HG02852 (cell line): ENCODE data around the gene TBC1D5.
A peak's percentile ranks its signal among the peaks of the same experiment; 100 is the strongest.
"Not testable (repeated sequence)": the region's sequence is repeated elsewhere in the genome, so short reads cannot be mapped to it uniquely, and the experiment has no call there.

ENCODE experiments used
- ATAC-seq: cut with Tn5 transposase; IDR thresholded peaks from one replicate; pipeline ENCODE4 v1.9.1; 2021; ENCODE audit warnings: mild to moderate bottlenecking, moderate library complexity; ENCODE audit not compliant: unreplicated experiment

Gene TBC1D5

GRCh38 chr3:17372362-17373210 is 369.8 kb downstream of the TBC1D5 start:
- no peak for ATAC-seq

DNA sequence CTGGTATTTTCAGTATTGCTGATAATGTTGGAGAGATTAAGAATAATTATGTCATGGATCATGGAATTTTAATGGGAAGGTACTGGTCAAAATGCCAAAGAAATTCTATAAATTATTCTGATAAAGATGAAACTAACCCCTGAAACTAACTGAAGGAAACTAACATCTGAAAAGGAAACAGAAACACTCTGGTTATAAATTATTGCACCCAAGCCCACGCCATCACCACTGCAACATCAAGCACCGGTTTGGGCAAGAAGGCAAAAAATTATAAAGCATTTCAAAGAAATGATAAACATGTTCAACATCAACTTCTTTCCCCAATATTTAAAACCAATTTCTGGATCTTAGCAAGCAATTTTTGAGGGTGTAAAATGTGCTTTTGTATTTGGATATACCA is 372.5 kb downstream of the TBC1D5 start:
- no peak for ATAC-seq

- ATAC-seq = no peak
Observed at GRCh38 chr3:17367171-17367570, 375.3 kb downstream of the TBC1D5 start.

DNA sequence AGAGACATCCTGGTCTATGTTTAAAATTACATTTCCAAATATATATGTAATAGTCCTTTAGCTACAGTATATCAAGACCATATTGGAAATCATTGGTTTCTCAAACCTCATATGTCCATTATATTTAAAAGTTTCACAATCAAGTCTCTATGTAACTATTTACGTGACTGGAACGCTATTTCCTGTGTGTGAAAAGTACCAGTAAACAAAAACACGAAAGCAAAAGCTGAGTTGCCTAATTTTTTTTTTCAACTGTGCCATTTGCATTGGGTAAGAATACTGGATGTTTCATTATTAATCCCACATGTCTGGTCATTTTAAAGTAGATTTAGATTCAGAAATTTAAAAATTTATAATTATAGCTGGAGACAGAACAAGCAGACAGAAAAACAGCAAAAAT is 381.4 kb downstream of the TBC1D5 start:
- no peak for ATAC-seq

- no peak for ATAC-seq
Observed at GRCh38 chr3:17359911-17360310, 382.5 kb downstream of the TBC1D5 start.

GRCh38 chr3:17357035-17357710 is 385.3 kb downstream of the TBC1D5 start:
- ATAC-seq = no peak

DNA sequence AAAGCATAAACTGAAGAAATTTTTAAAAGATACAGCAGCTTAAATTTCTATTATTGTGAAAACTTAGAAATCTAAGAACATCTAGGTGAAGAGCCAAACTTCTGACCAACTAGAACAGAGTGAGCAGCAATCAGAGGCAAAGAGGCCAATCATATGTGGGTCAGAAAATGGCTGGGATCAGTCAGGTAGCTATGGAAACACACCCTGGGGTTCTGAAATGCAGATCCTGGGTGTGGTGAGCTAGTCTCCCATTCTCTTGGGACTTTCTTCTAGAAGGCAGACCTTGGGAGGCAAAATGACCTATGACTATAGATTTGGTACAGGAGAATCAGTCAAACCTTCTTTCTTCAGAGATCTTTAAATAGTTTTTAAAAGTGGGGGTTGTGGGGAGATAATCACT is 385.8 kb downstream of the TBC1D5 start:
- ATAC-seq = no peak

- ATAC-seq = no peak
Observed at GRCh38 chr3:17355591-17355990, 386.8 kb downstream of the TBC1D5 start.

GRCh38 chr3:17354341-17354740 is 388.1 kb downstream of the TBC1D5 start:
- ATAC-seq = no peak

DNA sequence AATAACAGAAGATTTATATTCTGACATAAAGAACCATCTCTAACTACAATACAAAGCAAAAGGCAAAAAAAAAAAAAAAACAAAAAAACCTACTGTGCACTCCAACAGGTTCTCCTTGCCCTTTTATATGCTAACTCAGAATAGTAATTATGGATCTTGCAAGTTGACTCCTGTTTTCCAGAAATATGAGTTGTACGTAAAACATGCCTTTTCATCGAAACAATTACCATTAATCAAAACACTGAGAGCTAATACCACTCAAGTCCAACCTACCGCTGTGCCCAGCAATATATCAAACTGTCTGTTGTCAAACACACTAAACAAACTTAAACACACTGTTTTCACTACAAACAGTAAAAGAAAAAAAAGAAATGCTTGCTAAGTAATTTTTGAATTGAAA is 389.8 kb downstream of the TBC1D5 start:
- no peak for ATAC-seq

GRCh38 chr3:17351193-17351592 is 391.2 kb downstream of the TBC1D5 start:
- not testable (repeated sequence) for ATAC-seq

DNA sequence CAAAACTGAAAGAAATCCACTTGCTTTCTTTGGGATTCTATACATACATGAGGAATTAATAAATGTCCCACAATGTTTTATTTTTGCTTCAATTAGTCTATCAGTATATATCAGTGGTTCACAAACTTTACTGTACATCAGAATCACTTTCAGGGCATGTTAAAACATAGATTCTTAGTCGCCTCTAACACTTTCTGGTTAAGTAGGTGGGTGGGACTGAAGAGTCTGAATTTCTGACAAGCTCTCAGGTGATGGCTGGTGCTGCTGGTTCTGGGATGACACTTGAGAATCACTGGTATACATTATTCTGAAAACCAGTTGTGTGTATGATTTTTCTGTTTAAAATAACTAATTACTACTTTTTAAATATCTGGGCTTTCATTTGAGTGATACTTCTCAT is 393.3 kb downstream of the TBC1D5 start:
- peak; percentile 64 for ATAC-seq

DNA sequence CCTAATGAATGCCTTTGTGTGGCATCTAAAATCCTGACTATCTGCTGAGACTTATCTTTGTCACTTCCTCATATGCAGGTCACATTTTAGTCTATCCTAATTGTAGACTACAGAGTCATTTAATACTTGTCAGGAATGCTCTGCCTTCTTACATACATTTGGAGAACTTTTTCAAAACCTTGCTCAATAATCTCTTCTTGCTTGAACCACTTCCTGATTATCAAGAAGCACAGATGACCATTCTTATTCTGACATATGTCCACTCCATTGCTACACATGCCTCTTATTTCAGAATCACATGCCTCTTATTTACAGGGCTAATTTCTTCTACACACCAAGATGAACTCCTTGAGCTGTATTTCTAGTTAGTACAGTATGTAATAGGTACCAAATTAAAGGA is 400.3 kb downstream of the TBC1D5 start:
- ATAC-seq = no peak

DNA sequence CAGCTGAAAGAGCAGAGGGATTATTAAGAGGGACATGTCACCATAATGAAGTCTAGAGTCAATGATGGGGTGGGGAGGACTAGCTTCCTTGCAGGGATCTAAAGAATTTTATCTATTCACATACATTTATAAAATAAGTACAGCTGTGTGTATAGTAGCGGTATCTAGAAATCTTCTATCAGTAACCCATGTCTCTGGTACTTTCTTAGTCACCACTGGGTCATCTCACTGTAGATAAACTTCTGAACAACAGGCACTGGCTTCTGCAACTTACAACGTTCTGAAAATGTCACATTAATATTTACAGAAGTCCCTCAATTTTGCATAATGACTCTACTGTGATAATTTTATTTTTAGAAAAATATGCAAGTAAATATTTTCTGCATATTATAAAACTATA is 401.7 kb downstream of the TBC1D5 start:
- no peak for ATAC-seq

DNA sequence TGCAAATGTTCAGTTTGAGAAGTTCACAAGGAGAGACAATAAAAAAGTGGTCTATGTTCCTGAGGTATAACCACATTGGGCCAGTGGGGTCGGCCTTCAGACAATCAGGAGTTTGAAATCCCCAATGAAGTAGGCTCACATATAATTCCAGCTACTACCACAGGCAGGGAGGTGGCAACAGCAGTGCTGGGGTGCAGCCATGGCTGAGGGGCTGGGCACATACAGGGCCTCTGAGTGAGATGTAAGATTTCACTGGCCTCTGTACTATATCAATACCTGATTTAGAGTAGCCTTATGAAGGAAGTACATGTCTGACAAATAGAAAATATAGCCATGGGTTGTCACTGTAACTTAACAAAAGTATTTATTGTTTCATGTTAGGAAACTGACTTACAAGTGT is 402.2 kb downstream of the TBC1D5 start:
- ATAC-seq = no peak

- ATAC-seq = no peak
Observed at GRCh38 chr3:17339132-17339575, 403.3 kb downstream of the TBC1D5 start.

- ATAC-seq = no peak
Observed at GRCh38 chr3:17336291-17336690, 406.1 kb downstream of the TBC1D5 start.

DNA sequence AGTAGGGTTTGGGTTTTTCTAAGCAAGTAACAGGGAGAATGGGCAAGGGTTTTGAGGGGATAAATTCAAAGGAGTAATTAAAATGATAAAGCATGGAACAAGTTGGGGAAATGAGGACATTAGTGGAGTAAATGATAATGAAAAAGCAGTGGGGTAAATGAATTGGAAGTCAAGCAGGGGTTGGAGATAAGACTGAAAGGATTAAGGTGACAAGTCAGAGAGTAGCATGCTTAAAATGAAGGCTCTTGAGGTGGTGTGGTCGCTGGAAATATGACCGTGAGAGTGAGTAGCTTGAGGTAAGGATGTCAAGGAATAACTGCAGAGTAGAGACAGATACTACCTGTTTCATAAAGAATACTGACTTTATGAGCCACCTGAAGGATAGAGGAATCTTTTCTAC is 408.5 kb downstream of the TBC1D5 start:
- ATAC-seq = no peak

GRCh38 chr3:17333446-17333845 is 409.0 kb downstream of the TBC1D5 start:
- ATAC-seq = no peak

DNA sequence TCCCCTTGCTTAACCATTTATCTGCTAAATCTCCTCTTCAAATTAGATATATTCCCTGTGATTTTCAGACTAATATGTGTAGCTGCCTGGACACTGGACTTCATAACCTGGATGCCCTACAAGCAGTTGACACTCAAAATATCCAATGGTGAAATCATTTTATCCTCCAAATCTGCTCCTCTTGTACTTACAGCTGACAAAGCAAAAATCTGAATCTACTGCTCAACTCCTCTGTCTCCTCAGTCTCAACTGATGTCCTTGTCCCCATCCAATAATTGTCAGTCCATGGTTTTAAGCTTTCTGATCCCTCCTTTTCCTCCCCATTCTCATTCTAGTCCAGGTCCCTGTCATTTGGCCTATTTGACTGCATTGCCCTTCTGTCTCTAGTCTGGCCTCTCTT is 411.8 kb downstream of the TBC1D5 start:
- no peak for ATAC-seq

- ATAC-seq = no peak
Observed at GRCh38 chr3:17329927-17330326, 412.5 kb downstream of the TBC1D5 start.

DNA sequence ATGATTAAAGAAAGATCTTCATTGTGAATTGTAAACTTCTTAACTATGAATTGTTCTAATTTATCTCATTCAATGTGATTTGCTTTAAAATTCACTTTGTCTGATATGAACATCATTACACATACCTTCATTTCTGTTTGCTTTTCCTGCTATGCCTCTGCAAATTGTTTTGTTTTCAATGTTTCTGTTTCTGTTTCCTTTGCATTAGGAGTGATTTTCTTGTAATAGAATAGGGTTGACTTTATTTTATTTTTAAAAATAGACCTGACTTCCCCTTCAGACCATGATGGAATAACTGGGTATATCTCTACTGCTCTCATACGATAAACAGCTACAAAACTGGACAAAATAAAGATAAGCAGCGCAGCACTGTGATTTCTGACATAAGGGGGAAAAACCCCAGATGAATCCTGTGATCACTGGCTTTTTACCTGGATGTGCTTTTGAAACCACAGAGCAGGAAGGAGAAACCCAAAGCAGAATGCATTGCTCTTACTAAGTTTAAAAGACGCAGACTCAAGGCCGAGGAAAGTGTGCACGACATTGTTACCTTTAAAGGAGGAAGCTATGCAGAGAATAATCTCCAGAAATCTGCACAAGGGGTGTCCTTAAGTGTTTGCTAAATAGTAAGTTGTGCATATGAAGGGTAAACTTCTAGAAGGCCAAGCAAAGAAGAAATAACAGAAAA is 420.2 kb downstream of the TBC1D5 start:
- peak; percentile 59 for ATAC-seq
